WTC11 (cell line): ENCODE results near the gene FOXD1. TPM values are rescaled to one million over a fixed set of nuclear protein-coding genes. Genes with fewer than 3 reads are reported as not detected.

Experiments used
- ATAC-seq: fragments of 200-7000 bp; cut with Tn5 transposase; 2 replicates; pipeline ENCODE4 v1.10.0; 2021; ENCODE audit warnings: mild to moderate bottlenecking, moderate library complexity
- CTCF ChIA-PET: fragments of 300-600 bp; sonication (Branson Sonifier 250); formaldehyde crosslinking; loops from one replicate; lab custom pipeline; 2021; ENCODE audit warnings: antibody characterized with exemption; lab: Charles Lee
- POLR2A ChIA-PET: fragments of 350-600 bp; sonication (Branson Sonifier 250); formaldehyde crosslinking; loops from one replicate; lab custom pipeline; 2021; ENCODE audit warnings: antibody characterized with exemption; lab: Charles Lee
- DNase-seq: peaks from one replicate; pipeline ENCODE4 v3.0.0; 2021; ENCODE audit warnings: low spot score
- H3K27ac Mint-ChIP-seq: 2 replicates; pipeline ENCODE4 v1.8.0; 2021; ENCODE audit warnings: mixed read lengths
- H3K27me3 Mint-ChIP-seq: 2 replicates; pipeline ENCODE4 v1.8.0; 2021; ENCODE audit warnings: low read depth, mild to moderate bottlenecking, moderate library complexity, mixed read lengths
- H3K36me3 Mint-ChIP-seq: 2 replicates; pipeline ENCODE4 v1.8.0; 2021; ENCODE audit warnings: mixed read lengths
- H3K4me1 Mint-ChIP-seq: 2 replicates; pipeline ENCODE4 v1.8.0; 2022; ENCODE audit warnings: mixed read lengths
- H3K4me3 Mint-ChIP-seq: 2 replicates; pipeline ENCODE4 v1.8.0; 2021; ENCODE audit warnings: mild to moderate bottlenecking, moderate library complexity, mixed read lengths
- H3K9me3 Mint-ChIP-seq: 2 replicates; pipeline ENCODE4 v1.8.0; 2021; ENCODE audit warnings: mixed read lengths
- FOXK1 ChIP-seq: sonication (generic); formaldehyde crosslinking; IDR thresholded peaks from 2 replicates; pipeline ENCODE4 v1.8.0; 2022; ENCODE audit warnings: mild to moderate bottlenecking, moderate library complexity, missing genetic modification reagents
- GTF2I ChIP-seq: fragments of 250-450 bp; sonication (Bioruptor Pico); conservative IDR thresholded peaks from 2 replicates; pipeline ENCODE4 v1.4.0; 2021; ENCODE audit warnings: mild to moderate bottlenecking
- HMGA2 ChIP-seq: fragments of 250-450 bp; sonication (Bioruptor Pico); IDR thresholded peaks from 2 replicates; pipeline ENCODE4 v1.4.0; 2021; ENCODE audit warnings: mild to moderate bottlenecking, moderate library complexity
- JAZF1 ChIP-seq: fragments of 250-450 bp; sonication (Bioruptor Pico); IDR thresholded peaks from 2 replicates; pipeline ENCODE4 v1.9.0; 2021; ENCODE audit warnings: moderate library complexity, mild to moderate bottlenecking, inconsistent platforms
- JUN ChIP-seq: sonication (generic); formaldehyde crosslinking; IDR thresholded peaks from 2 replicates; pipeline ENCODE4 v1.8.0; 2023; ENCODE audit warnings: mild to moderate bottlenecking, missing genetic modification reagents
- MYBL2 ChIP-seq: sonication (generic); formaldehyde crosslinking; IDR thresholded peaks from 2 replicates; pipeline ENCODE4 v1.8.1; 2023; ENCODE audit warnings: mild to moderate bottlenecking, moderate library complexity, missing genetic modification reagents
- NFATC4 ChIP-seq: fragments of 250-450 bp; sonication (Bioruptor Pico); IDR thresholded peaks from 2 replicates; pipeline ENCODE4 v1.9.0; 2021; ENCODE audit warnings: mild to moderate bottlenecking
- NFE2L1 ChIP-seq: sonication (generic); formaldehyde crosslinking; IDR thresholded peaks from 2 replicates; pipeline ENCODE4 v1.8.1; 2023; ENCODE audit warnings: missing genetic modification reagents
- RORB ChIP-seq: fragments of 250-450 bp; sonication (Bioruptor Pico); IDR thresholded peaks from 2 replicates; pipeline ENCODE4 v1.9.0; 2021; ENCODE audit warnings: mild to moderate bottlenecking
- SMAD4 ChIP-seq: sonication (generic); formaldehyde crosslinking; IDR thresholded peaks from 2 replicates; pipeline ENCODE4 v1.8.0; 2022; ENCODE audit warnings: mild to moderate bottlenecking, missing genetic modification reagents
- SOX15 ChIP-seq: fragments of 250-450 bp; sonication (Bioruptor Pico); IDR thresholded peaks from 2 replicates; pipeline ENCODE4 v1.9.0; 2021; ENCODE audit warnings: mild to moderate bottlenecking
- TEAD1 ChIP-seq: sonication (generic); formaldehyde crosslinking; IDR thresholded peaks from 2 replicates; pipeline ENCODE4 v1.8.0; 2022; ENCODE audit warnings: mild to moderate bottlenecking, missing genetic modification reagents
- ZBTB21 ChIP-seq: sonication (generic); formaldehyde crosslinking; IDR thresholded peaks from 2 replicates; pipeline ENCODE4 v1.8.1; 2023; ENCODE audit warnings: mild to moderate bottlenecking, missing genetic modification reagents, borderline replicate concordance
- ZNF138 ChIP-seq: sonication (generic); formaldehyde crosslinking; conservative IDR thresholded peaks from 2 replicates; pipeline ENCODE4 v1.8.1; 2022; ENCODE audit warnings: mild to moderate bottlenecking, moderate library complexity, missing genetic modification reagents
- ZNF423 ChIP-seq: fragments of 250-450 bp; sonication (Bioruptor Pico); IDR thresholded peaks from 2 replicates; pipeline ENCODE4 v2.1.2; 2022; ENCODE audit warnings: mild to moderate bottlenecking, moderate library complexity
- total RNA-seq: library from RNA; stranded (reverse); gene quantifications from 3 replicates; pipeline ENCODE4 v1.2.3, GENCODE V29; 2021
- TF ChIP-seq, protein P1 (sequence below): sonication (generic); formaldehyde crosslinking; IDR thresholded peaks from 2 replicates; pipeline ENCODE4 v1.8.0; 2022; ENCODE audit warnings: missing genetic modification reagents
- TF ChIP-seq, protein P2 (sequence below): sonication (generic); formaldehyde crosslinking; IDR thresholded peaks from 2 replicates; pipeline ENCODE4 v1.8.0; 2023; ENCODE audit warnings: missing genetic modification reagents
- TF ChIP-seq, protein P3 (sequence below): fragments of 250-450 bp; sonication (Bioruptor Pico); conservative IDR thresholded peaks from 2 replicates; pipeline ENCODE4 v1.9.0; 2021; ENCODE audit warnings: mild to moderate bottlenecking
- TF ChIP-seq, protein P4 (sequence below): sonication (generic); formaldehyde crosslinking; IDR thresholded peaks from 2 replicates; pipeline ENCODE4 v1.8.0; 2023; ENCODE audit warnings: mild to moderate bottlenecking, missing genetic modification reagents
- TF ChIP-seq, protein P5 (sequence below): sonication (generic); formaldehyde crosslinking; IDR thresholded peaks from 2 replicates; pipeline ENCODE4 v1.8.1; 2023; ENCODE audit warnings: mild to moderate bottlenecking, moderate library complexity, missing genetic modification reagents
- TF ChIP-seq, protein P6 (sequence below): fragments of 200-600 bp; IDR thresholded peaks from 2 replicates; pipeline ENCODE4 v1.8.0; 2022; ENCODE audit warnings: antibody characterized with exemption

The FOXD1 gene
- total RNA-seq, 1 experiment from 2014 or later: 10.3 TPM

DNA sequence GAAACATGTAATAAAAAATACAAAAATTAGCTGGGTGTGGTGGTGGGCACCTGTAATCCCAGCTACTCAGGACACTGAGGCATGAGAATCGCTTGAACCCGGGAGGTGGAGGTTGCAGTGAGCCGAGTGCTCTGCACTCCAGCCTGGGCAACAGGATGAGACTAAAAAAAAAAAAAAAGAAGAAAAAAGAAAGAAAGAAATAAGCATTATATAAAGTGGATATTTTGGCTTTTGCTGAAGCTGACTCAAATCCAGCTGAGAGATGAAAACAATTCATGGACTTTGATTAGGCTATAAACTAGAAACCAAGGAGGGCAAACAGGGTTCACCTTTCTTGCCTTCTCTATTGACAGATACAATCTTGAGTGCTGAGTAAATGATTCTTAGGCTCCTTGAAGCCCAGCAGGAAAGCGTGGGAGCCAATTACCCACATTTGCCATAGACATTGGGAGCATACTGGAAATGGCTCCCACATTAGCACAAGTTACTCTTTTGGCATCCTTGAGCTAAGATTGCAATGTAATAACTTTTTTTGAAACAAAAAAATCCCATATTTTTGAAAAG lies 47.3 kb upstream of the FOXD1 start (continued):
- TF ChIP-seq, protein P1, sequence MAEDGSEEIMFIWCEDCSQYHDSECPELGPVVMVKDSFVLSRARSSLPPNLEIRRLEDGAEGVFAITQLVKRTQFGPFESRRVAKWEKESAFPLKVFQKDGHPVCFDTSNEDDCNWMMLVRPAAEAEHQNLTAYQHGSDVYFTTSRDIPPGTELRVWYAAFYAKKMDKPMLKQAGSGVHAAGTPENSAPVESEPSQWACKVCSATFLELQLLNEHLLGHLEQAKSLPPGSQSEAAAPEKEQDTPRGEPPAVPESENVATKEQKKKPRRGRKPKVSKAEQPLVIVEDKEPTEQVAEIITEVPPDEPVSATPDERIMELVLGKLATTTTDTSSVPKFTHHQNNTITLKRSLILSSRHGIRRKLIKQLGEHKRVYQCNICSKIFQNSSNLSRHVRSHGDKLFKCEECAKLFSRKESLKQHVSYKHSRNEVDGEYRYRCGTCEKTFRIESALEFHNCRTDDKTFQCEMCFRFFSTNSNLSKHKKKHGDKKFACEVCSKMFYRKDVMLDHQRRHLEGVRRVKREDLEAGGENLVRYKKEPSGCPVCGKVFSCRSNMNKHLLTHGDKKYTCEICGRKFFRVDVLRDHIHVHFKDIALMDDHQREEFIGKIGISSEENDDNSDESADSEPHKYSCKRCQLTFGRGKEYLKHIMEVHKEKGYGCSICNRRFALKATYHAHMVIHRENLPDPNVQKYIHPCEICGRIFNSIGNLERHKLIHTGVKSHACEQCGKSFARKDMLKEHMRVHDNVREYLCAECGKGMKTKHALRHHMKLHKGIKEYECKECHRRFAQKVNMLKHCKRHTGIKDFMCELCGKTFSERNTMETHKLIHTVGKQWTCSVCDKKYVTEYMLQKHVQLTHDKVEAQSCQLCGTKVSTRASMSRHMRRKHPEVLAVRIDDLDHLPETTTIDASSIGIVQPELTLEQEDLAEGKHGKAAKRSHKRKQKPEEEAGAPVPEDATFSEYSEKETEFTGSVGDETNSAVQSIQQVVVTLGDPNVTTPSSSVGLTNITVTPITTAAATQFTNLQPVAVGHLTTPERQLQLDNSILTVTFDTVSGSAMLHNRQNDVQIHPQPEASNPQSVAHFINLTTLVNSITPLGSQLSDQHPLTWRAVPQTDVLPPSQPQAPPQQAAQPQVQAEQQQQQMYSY (CRISPR knock-in tag): no peak
- TF ChIP-seq, protein P2, sequence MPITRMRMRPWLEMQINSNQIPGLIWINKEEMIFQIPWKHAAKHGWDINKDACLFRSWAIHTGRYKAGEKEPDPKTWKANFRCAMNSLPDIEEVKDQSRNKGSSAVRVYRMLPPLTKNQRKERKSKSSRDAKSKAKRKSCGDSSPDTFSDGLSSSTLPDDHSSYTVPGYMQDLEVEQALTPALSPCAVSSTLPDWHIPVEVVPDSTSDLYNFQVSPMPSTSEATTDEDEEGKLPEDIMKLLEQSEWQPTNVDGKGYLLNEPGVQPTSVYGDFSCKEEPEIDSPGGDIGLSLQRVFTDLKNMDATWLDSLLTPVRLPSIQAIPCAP (CRISPR knock-in tag): no peak
- TF ChIP-seq NFE2L1 (CRISPR knock-in tag) (no peak), ZNF138 (CRISPR knock-in tag) (no peak), FOXK1 (no peak), JAZF1 (no peak), NFATC4 (CRISPR knock-in tag) (no peak), HMGA2 (CRISPR knock-in tag) (no peak)
- TF ChIP-seq, protein P3, sequence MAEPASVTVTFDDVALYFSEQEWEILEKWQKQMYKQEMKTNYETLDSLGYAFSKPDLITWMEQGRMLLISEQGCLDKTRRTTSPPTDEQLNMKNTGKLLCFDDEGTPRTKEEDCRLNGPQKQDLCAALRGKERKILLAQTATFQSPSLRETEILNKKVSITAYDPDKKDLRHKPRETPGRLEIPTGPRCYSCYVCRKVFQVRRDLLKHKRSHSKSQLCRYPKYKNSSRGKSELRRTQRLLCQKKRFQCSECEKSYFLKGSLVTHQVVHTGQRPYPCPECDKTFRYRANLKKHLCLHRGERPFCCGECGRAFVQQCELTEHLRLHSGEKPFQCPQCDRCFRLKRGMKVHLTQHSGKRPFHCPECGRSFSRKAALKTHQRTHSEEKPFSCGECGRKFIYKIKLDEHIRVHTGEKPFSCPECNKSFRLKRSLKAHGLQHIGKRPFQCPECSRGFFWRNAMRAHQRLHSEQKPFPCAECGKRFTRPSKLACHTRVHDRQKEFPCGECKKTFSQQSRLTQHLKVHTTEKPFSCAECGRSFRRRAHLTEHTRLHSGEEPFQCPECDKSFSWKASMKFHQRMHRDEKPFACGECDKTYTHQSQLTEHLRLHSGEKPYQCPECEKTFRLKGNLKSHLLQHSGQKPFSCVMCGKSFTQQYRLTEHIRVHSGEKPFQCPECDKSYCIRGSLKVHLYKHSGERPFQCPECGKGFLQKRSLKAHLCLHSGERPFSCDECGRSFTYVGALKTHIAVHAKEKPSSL (CRISPR knock-in tag): no peak

DNA sequence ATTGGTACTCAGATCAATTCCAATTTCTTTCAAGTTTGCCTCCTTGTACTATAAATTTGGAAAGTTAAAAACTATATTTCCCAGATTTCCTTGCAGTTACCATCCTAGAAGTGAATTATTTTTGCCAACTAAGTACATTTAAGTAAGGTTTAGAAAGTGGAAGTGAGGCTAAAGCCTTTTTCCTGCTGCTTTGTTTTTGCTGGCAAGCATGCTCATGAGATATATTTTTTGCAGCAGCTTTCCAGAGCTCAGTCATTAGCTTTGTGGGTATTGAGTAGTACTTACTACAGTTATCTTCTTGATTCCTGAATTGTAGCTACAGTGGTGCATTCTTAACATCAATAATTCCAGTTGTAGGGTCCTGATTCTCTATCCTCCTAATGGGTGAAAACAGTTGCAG lies 46.1 kb upstream of the FOXD1 start:
- Mint-ChIP-seq H3K27ac (no peak overlapping the region), H3K9me3 (no peaks in the 10 kb centered on the region), H3K36me3 (peaks cover 8% of the 10 kb centered on the region), H3K27me3 (no peaks in the 10 kb centered on the region; the same call in 1 of the 2 replicates), H3K4me3 (no peak overlapping the region), H3K4me1 (peaks cover 45% of the 10 kb centered on the region)
- ATAC-seq (no peak), DNase-seq (no peak)
- POLR2A ChIA-PET: no interaction called here
- TF ChIP-seq, protein P4, sequence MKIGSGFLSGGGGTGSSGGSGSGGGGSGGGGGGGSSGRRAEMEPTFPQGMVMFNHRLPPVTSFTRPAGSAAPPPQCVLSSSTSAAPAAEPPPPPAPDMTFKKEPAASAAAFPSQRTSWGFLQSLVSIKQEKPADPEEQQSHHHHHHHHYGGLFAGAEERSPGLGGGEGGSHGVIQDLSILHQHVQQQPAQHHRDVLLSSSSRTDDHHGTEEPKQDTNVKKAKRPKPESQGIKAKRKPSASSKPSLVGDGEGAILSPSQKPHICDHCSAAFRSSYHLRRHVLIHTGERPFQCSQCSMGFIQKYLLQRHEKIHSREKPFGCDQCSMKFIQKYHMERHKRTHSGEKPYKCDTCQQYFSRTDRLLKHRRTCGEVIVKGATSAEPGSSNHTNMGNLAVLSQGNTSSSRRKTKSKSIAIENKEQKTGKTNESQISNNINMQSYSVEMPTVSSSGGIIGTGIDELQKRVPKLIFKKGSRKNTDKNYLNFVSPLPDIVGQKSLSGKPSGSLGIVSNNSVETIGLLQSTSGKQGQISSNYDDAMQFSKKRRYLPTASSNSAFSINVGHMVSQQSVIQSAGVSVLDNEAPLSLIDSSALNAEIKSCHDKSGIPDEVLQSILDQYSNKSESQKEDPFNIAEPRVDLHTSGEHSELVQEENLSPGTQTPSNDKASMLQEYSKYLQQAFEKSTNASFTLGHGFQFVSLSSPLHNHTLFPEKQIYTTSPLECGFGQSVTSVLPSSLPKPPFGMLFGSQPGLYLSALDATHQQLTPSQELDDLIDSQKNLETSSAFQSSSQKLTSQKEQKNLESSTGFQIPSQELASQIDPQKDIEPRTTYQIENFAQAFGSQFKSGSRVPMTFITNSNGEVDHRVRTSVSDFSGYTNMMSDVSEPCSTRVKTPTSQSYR (CRISPR knock-in tag): no peak
- TF ChIP-seq MYBL2: no peak
- CTCF ChIA-PET: interaction anchor here (1.8 kb wide), 1 partner anchor 40 kb away, joined by 4 read pairs; no protein-coding TSS in a partner anchor

DNA sequence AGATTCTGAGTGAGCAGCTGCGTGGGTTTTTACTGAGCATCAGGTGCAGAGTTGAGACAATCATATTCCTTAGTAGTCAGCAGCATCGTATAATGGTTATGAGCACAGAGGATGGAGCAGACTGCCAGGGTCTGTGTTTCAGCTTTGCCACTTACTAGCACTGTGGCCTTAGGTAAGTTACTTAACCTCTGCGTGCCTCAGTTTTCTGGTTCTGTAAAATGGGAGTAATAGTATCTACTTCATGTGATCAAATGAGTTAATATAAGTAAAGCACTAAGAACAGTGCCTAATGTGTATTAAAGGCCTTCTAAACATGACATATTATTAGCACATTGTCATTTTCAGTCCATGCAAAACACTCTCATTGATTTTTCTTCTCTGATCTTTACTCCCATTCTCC lies 44.8 kb upstream of the FOXD1 start:
- DNase-seq (no peak), ATAC-seq (no peak)
- CTCF ChIA-PET: interaction anchor here (0.8 kb wide), 1 partner anchor 39 kb away, joined by 3 read pairs; no protein-coding TSS in a partner anchor
- H3K27me3 Mint-ChIP-seq: no peaks in the 10 kb centered on the region; the same call in 1 of the 2 replicates
- H3K9me3 Mint-ChIP-seq: no peaks in the 10 kb centered on the region
- H3K4me1 Mint-ChIP-seq: peaks cover 47% of the 10 kb centered on the region
- H3K27ac Mint-ChIP-seq: no peak overlapping the region
- POLR2A ChIA-PET: no interaction called here
- H3K4me3 Mint-ChIP-seq: no peak overlapping the region
- H3K36me3 Mint-ChIP-seq: no peaks in the 10 kb centered on the region
- TF ChIP-seq JUN (CRISPR knock-in tag) (no peak), GTF2I (no peak), TEAD1 (no peak), RORB (no peak), SOX15 (CRISPR knock-in tag) (no peak), SMAD4 (CRISPR knock-in tag) (no peak), ZNF423 (CRISPR knock-in tag) (no peak), ZBTB21 (CRISPR knock-in tag) (no peak)
- TF ChIP-seq, protein P5, sequence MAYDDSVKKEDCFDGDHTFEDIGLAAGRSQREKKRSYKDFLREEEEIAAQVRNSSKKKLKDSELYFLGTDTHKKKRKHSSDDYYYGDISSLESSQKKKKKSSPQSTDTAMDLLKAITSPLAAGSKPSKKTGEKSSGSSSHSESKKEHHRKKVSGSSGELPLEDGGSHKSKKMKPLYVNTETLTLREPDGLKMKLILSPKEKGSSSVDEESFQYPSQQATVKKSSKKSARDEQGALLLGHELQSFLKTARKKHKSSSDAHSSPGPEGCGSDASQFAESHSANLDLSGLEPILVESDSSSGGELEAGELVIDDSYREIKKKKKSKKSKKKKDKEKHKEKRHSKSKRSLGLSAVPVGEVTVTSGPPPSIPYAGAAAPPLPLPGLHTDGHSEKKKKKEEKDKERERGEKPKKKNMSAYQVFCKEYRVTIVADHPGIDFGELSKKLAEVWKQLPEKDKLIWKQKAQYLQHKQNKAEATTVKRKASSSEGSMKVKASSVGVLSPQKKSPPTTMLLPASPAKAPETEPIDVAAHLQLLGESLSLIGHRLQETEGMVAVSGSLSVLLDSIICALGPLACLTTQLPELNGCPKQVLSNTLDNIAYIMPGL (CRISPR knock-in tag): no peak
- TF ChIP-seq, protein P6, sequence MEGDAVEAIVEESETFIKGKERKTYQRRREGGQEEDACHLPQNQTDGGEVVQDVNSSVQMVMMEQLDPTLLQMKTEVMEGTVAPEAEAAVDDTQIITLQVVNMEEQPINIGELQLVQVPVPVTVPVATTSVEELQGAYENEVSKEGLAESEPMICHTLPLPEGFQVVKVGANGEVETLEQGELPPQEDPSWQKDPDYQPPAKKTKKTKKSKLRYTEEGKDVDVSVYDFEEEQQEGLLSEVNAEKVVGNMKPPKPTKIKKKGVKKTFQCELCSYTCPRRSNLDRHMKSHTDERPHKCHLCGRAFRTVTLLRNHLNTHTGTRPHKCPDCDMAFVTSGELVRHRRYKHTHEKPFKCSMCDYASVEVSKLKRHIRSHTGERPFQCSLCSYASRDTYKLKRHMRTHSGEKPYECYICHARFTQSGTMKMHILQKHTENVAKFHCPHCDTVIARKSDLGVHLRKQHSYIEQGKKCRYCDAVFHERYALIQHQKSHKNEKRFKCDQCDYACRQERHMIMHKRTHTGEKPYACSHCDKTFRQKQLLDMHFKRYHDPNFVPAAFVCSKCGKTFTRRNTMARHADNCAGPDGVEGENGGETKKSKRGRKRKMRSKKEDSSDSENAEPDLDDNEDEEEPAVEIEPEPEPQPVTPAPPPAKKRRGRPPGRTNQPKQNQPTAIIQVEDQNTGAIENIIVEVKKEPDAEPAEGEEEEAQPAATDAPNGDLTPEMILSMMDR: no peak
